Ovary (tissue), 9 donors: Measurements from ENCODE around the gene ZNF132. TPM values are rescaled to one million over a fixed set of nuclear protein-coding genes. Genes with fewer than 3 reads are reported as not detected.

Experiments
- DNase-seq, 5 donors: peaks; one replicate each; pipeline ENCODE4 v3.0.0-alpha.2; 2019 to 2020
- H3K27ac ChIP-seq, 2 donors: fragments of 200-600 bp; one replicate each; pipeline versions ENCODE4 v1.5.1 to v1.8.0; 2019 to 2022
- H3K27me3 ChIP-seq: fragments of 200-600 bp; one replicate; pipeline ENCODE4 v1.8.0; 2022
- H3K36me3 ChIP-seq: fragments of 200-600 bp; sonication (generic); one replicate; pipeline ENCODE4 v1.5.1; 2019
- H3K4me1 ChIP-seq: one replicate; pipeline ENCODE4 v1.8.1; 2013; ENCODE audit warnings: mild to moderate bottlenecking, moderate library complexity; ENCODE audit not compliant: insufficient read depth
- H3K4me3 ChIP-seq: fragments of 200-600 bp; sonication (generic); one replicate; pipeline ENCODE4 v1.5.1; 2017
- H3K9me3 ChIP-seq, 2 donors: fragments of 200-600 bp in 1 of 2; sonication (generic) in 1 of 2; one replicate each; pipeline versions ENCODE4 v1.5.1 to v1.8.1; 2013 to 2019; ENCODE audit warnings: mild to moderate bottlenecking in 1 of 2, moderate library complexity in 1 of 2
- CTCF ChIP-seq, 3 donors: fragments of 450-650 bp in 2 of 3; fragments of 200-600 bp in 1 of 3; IDR thresholded peaks; one replicate each; pipeline versions ENCODE4 v1.5.1 to v1.8.0; 2016 to 2022; ENCODE audit warnings: antibody characterized with exemption in 3 of 3, mild to moderate bottlenecking in 1 of 3
- EP300 ChIP-seq: sonication (generic); formaldehyde crosslinking; IDR thresholded peaks from one replicate; pipeline ENCODE4 v1.6.1; 2017; ENCODE audit warnings: antibody characterized with exemption
- POLR2A ChIP-seq: fragments of 450-650 bp; IDR thresholded peaks from one replicate; pipeline ENCODE4 v1.6.1; 2017; ENCODE audit warnings: antibody characterized with exemption, mild to moderate bottlenecking, moderate library complexity
- WGBS, 3 donors: extraction: QIAGEN DNeasy Blood & Tissue Kit in 1 of 3; methylation state at CpG; one replicate each; pipeline versions ENCODE4 v1.1.5 to v1.1.7; 2013 to 2017; 5-methylcytosine and 5-hydroxymethylcytosine counted together
- intact Hi-C, 4 donors: fragments of 100-400 bp; cut with DNase I; formaldehyde crosslinking; loops; one replicate each; pipeline versions ENCODE4 v1.11.0 to v1.15.1; 2022 to 2023
- polyA plus RNA-seq, 2 donors: library from polyadenylated mRNA; stranded (reverse); fragments of 200-250 nt in 1 of 2; fragments of 350-450 nt in 1 of 2; fragmentation: Illumina TruSeq in 1 of 2; extraction: RNeasy Lipid Tissue Mini Kit (QIAGEN cat#74804) in 1 of 2; gene quantifications; one replicate each; pipeline ENCODE4 v1.2.3, GENCODE V29; 2013 to 2014
- total RNA-seq, 7 donors: library from RNA; depleted of rRNA in 2 of 7; stranded (reverse); fragments of >200 nt in 2 of 7; fragmentation: NEBNext Ultra II Directional in 3 of 7; extraction: Animal tissue kit (Norgen Biotek cat#: 25700) in 3 of 7; gene quantifications; one replicate each; pipeline versions ENCODE4 v1.1.0 to v1.2.4, GENCODE V29; 2016 to 2023
- donor health status: DM: no; HTN: no; CAD: no; lungs with moderate emphysema.
- donor health status: DM: no; HTN: no; CAD: no.
- donor health status: Bipolar disorder and iron deficiency.
- donor health status: DM: yes; HTN: yes; CAD: no.
- donor health status: DM: no; HTN: no; CAD: no.
- donor health status: DM: yes; HTN: yes; CAD: no.

The ZNF132 gene
- total and polyA plus RNA-seq, 9 donors, result 3.3 to 12.5 (median 8.2) TPM

GRCh38 chr19:58460039-58460438 is 20.1 kb upstream of the ZNF132 start:
- WGBS, 3 donors, result 85 to 93% (median 93%) methylated on average over 2 of the region's 2 CpGs
- intact Hi-C loops, result no loop called here
- no peaks in the 10 kb centered on the region for H3K4me1 ChIP-seq

GRCh38 chr19:58456111-58456510 is 16.2 kb upstream of the ZNF132 start:
- no peak for TF ChIP-seq CTCF (IDR thresholded peaks at IDR 0.05)
- no peak for TF ChIP-seq EP300
- no peak for TF ChIP-seq POLR2A
- intact Hi-C loops, result no loop called here
- Histone ChIP-seq H3K27ac (no peak overlapping the region), H3K36me3 (no peaks in the 10 kb centered on the region), H3K4me1 (no peaks in the 10 kb centered on the region), H3K27me3 (no peaks in the 10 kb centered on the region), H3K4me3 (no peak overlapping the region), H3K9me3 (no peaks in the 10 kb centered on the region)
- no peak for DNase-seq
- 95 to 96% (median 96%) methylated on average over 35 of the region's 35 CpGs for whole genome bisulfite sequencing, 3 donors

More at GRCh38 chr19:58460039-58460438, 20.1 kb upstream of the ZNF132 start:
- Histone ChIP-seq H3K27me3 (no peaks in the 10 kb centered on the region), H3K36me3 (no peaks in the 10 kb centered on the region), H3K9me3 (no peaks in the 10 kb centered on the region), H3K27ac (no peak overlapping the region), H3K4me3 (no peak overlapping the region)
- no peak for DNase-seq
- TF ChIP-seq EP300, result no peak
- no peak for TF ChIP-seq CTCF (IDR thresholded peaks at IDR 0.05)
- TF ChIP-seq POLR2A, result no peak

GRCh38 chr19:58455306-58455705 is 15.4 kb upstream of the ZNF132 start:
- Histone ChIP-seq H3K27me3 (no peaks in the 10 kb centered on the region), H3K4me1 (no peaks in the 10 kb centered on the region), H3K9me3 (no peaks in the 10 kb centered on the region), H3K4me3 (no peak overlapping the region), H3K36me3 (no peaks in the 10 kb centered on the region), H3K27ac (no peak overlapping the region)
- WGBS, 3 donors, result 91 to 94% (median 92%) methylated on average over 18 to 21 of the region's 21 CpGs
- TF ChIP-seq EP300 (no peak), CTCF (IDR thresholded peaks at IDR 0.05) (no peak), POLR2A (no peak)
- intact Hi-C loops, result no loop called here
- no peak for DNase-seq

GRCh38 chr19:58453743-58454142 is 13.8 kb upstream of the ZNF132 start:
- Histone ChIP-seq H3K36me3 (no peaks in the 10 kb centered on the region), H3K27me3 (no peaks in the 10 kb centered on the region)

More at GRCh38 chr19:58453743-58454142, 13.8 kb upstream of the ZNF132 start:
- WGBS, 3 donors, result 90 to 95% (median 91%) methylated on average over 6 of the region's 6 CpGs
- no peak overlapping the region for H3K27ac ChIP-seq
- no peak overlapping the region for H3K4me3 ChIP-seq
- intact Hi-C loops, result no loop called here
- H3K9me3 ChIP-seq, result no peaks in the 10 kb centered on the region
- H3K4me1 ChIP-seq, result no peaks in the 10 kb centered on the region
- DNase-seq, result no peak
- TF ChIP-seq POLR2A (no peak), CTCF (IDR thresholded peaks at IDR 0.05) (no peak), EP300 (no peak)
